K562 (cell line): ENCODE measurements around the gene CORIN. TPM values are rescaled to one million over a fixed set of nuclear protein-coding genes. Genes with fewer than 3 reads are reported as not detected.

Experiments
- ATAC-seq: fragments of 200-7000 bp; cut with Tn5 transposase; 3 replicates; pipeline ENCODE4 v1.9.1; 2020; ENCODE audit warnings: moderate library complexity
- BruUV-seq: library from RNA; stranded (reverse); fragments of 400-500 nt; replicated peaks from 2 replicates; lab custom pipeline; 2021; lab: Mats Ljungman, UMichigan
- CTCF ChIA-PET: fragments of 300-600 bp; formaldehyde crosslinking; extraction: SDS; loops from one replicate; lab custom pipeline; 2021; ENCODE audit warnings: low intra/inter-chr PET ratio; lab: Yijun Ruan, JAX
- POLR2A ChIA-PET: fragments of 300-600, 350-650 bp; sonication (Branson Sonifier 250); formaldehyde crosslinking; extraction: SDS; loops from one replicate; lab custom pipeline; 2021; ENCODE audit warnings: antibody characterized with exemption, inconsistent platforms; lab: Yijun Ruan, JAX
- DNase-seq, 4 experiments: peaks; one replicate each; pipeline versions ENCODE4 v3.0.0 to v3.0.0-alpha.2; 2011 to 2018; ENCODE audit warnings: low spot score in 3 of 4, mixed read lengths in 3 of 4; ENCODE audit errors: extremely low read depth in 1 of 4
- FAIRE-seq: peaks from 2 replicates; lab custom pipeline; 2011; peaks lifted over from hg19 to GRCh38; lab: Jason Lieb, UNC
- H2AFZ ChIP-seq: 2 replicates; pipeline ENCODE4 v1.6.0; 2011; ENCODE audit warnings: low read depth, low read length, control low read depth, inconsistent platforms
- H3K27ac ChIP-seq: fragments of 200-600 bp; 3 replicates; pipeline ENCODE4 v1.8.0; 2011; ENCODE audit warnings: low read depth, mild to moderate bottlenecking, control low read depth, inconsistent platforms, low read length, moderate library complexity, mixed read lengths; ENCODE audit errors: extremely low read depth
- H3K27me3 ChIP-seq, 2 experiments: fragments of 300-600 bp in 1 of 2; 2 replicates in 1 of 2; 3 replicates in 1 of 2; pipeline versions ENCODE4 v1.6.0 to v1.8.0; 2011; ENCODE audit warnings: inconsistent platforms in 2 of 2, low read length in 2 of 2, mild to moderate bottlenecking in 1 of 2, mixed read lengths in 1 of 2, moderate library complexity in 1 of 2; ENCODE audit not compliant: control insufficient read depth in 2 of 2, insufficient read depth in 2 of 2
- H3K36me3 ChIP-seq: fragments of 300-600 bp; 3 replicates; pipeline ENCODE4 v1.8.0; 2011; ENCODE audit warnings: mild to moderate bottlenecking, low read length, inconsistent platforms; ENCODE audit not compliant: control insufficient read depth, insufficient read depth
- H3K4me1 ChIP-seq, 2 experiments: fragments of 200-600 bp in 1 of 2; replicated peaks in 1 of 2; 2 replicates in 1 of 2; 3 replicates in 1 of 2; pipeline versions ENCODE4 v1.5.1 to v1.8.0; 2011; ENCODE audit warnings: inconsistent platforms in 2 of 2, low read length in 2 of 2, mild to moderate bottlenecking in 1 of 2, mixed read lengths in 1 of 2, moderate library complexity in 1 of 2; ENCODE audit not compliant: control insufficient read depth in 2 of 2, insufficient read depth in 2 of 2
- H3K4me2 ChIP-seq: 2 replicates; pipeline ENCODE4 v1.6.1; 2011; ENCODE audit warnings: low read length, control low read depth, inconsistent platforms, mixed read lengths; ENCODE audit not compliant: insufficient read depth
- H3K4me3 ChIP-seq: fragments of 200-600 bp; sonication (generic), shearing (Covaris generic); 2 replicates; pipeline ENCODE4 v1.5.1; 2016; ENCODE audit warnings: control low read depth, inconsistent platforms
- H3K79me2 ChIP-seq: fragments of 200-600 bp; 3 replicates; pipeline ENCODE4 v1.8.0; 2011; ENCODE audit warnings: low read length, inconsistent platforms; ENCODE audit not compliant: control insufficient read depth, insufficient read depth
- H3K9ac ChIP-seq, 2 experiments: 2 replicates each; pipeline versions ENCODE4 v1.6.0 to v1.6.1; 2011; ENCODE audit warnings: low read depth in 2 of 2, low read length in 2 of 2, control low read depth in 1 of 2, inconsistent platforms in 1 of 2, mild to moderate bottlenecking in 1 of 2, mixed read lengths in 1 of 2; ENCODE audit not compliant: insufficient read depth in 1 of 2
- H3K9me1 ChIP-seq: one replicate; pipeline ENCODE4 v1.6.0; 2011; ENCODE audit warnings: inconsistent platforms, mild to moderate bottlenecking, low read length, moderate library complexity; ENCODE audit not compliant: control insufficient read depth, insufficient read depth
- H3K9me3 ChIP-seq: replicated peaks from 2 replicates; pipeline ENCODE4 v1.5.1; 2011; ENCODE audit warnings: low read depth, low read length, inconsistent platforms; ENCODE audit not compliant: control insufficient read depth, insufficient read depth
- H4K20me1 ChIP-seq: replicated peaks from 2 replicates; pipeline ENCODE4 v1.6.1; 2011; ENCODE audit warnings: low read length, inconsistent platforms, mixed read lengths; ENCODE audit not compliant: control insufficient read depth, insufficient read depth
- ATF3 ChIP-seq, 2 experiments: fragments of 450-650 bp in 1 of 2; sonication (generic) in 1 of 2; formaldehyde crosslinking in 1 of 2; IDR thresholded peaks in 1 of 2; conservative IDR thresholded peaks in 1 of 2; 2 replicates each; pipeline versions ENCODE4 v1.6.1 to v1.8.1; 2016 to 2023; ENCODE audit warnings: mild to moderate bottlenecking in 2 of 2, moderate library complexity in 2 of 2, inconsistent platforms in 1 of 2, missing genetic modification reagents in 1 of 2
- ATF6 ChIP-seq: sonication (generic); formaldehyde crosslinking; IDR thresholded peaks from 2 replicates; pipeline ENCODE4 v1.4.0; 2020; ENCODE audit warnings: mild to moderate bottlenecking, missing genetic modification reagents
- ELF4 ChIP-seq: fragments of 450-650 bp; formaldehyde crosslinking; IDR thresholded peaks from 2 replicates; pipeline ENCODE4 v1.4.0; 2022; ENCODE audit warnings: missing genetic modification characterization
- ESRRA ChIP-seq: fragments of 450-650 bp; IDR thresholded peaks from 2 replicates; pipeline ENCODE4 v1.6.1; 2014; ENCODE audit warnings: low read depth, mild to moderate bottlenecking, moderate library complexity, borderline replicate concordance
- NR2C1 ChIP-seq, 2 experiments: fragments of 450-650 bp; IDR thresholded peaks; 2 replicates each; pipeline ENCODE4 v1.6.1; 2017; ENCODE audit warnings: mild to moderate bottlenecking in 2 of 2, antibody characterized with exemption in 1 of 2, inconsistent platforms in 1 of 2, missing compliant biosample characterization in 1 of 2, missing genetic modification characterization in 1 of 2
- RBM39 ChIP-seq: fragments of 200-400 bp; formaldehyde crosslinking; optimal IDR thresholded peaks from 2 replicates; pipeline ENCODE3; 2018; ENCODE audit warnings: low read depth, low read length
- TEAD1 ChIP-seq, 2 experiments: fragments of 450-650 bp in 1 of 2; sonication (generic) in 1 of 2; formaldehyde crosslinking; IDR thresholded peaks; 2 replicates each; pipeline versions ENCODE4 v1.4.0 to v1.8.0; 2020 to 2022; ENCODE audit warnings: mild to moderate bottlenecking in 2 of 2, missing genetic modification reagents in 1 of 2
- ZNF174 ChIP-seq: fragments of 250-450 bp; sonication (Bioruptor Pico); IDR thresholded peaks from 2 replicates; pipeline ENCODE4 v1.4.0; 2020; ENCODE audit warnings: mild to moderate bottlenecking
- ZNF277 ChIP-seq: fragments of 250-450 bp; sonication (Bioruptor Pico); IDR thresholded peaks from 2 replicates; pipeline ENCODE4 v1.8.0; 2022; ENCODE audit warnings: inconsistent platforms, mild to moderate bottlenecking, moderate library complexity, borderline replicate concordance
- ZNF280B ChIP-seq: fragments of 250-450 bp; sonication (Bioruptor Pico); IDR thresholded peaks from 2 replicates; pipeline ENCODE4 v1.5.1; 2021; ENCODE audit warnings: mild to moderate bottlenecking
- ZNF518B ChIP-seq: fragments of 250-450 bp; sonication (Bioruptor Pico); IDR thresholded peaks from 2 replicates; pipeline ENCODE4 v1.5.0; 2021; ENCODE audit warnings: mild to moderate bottlenecking, moderate library complexity
- WGBS: fragments of 100-300 bp; shearing (Covaris generic); methylation state at CpG from one replicate; pipeline ENCODE4 v1.1.6; 2016; ENCODE audit warnings: low coverage, mixed read lengths; ENCODE audit not compliant: insufficient coverage; ENCODE audit errors: missing lambda C conversion rate; 5-methylcytosine and 5-hydroxymethylcytosine counted together
- in situ Hi-C: fragments of 300-500 bp; cut with MboI; formaldehyde crosslinking; loops from 4 replicates; pipeline ENCODE4 v1.15.0; 2018; ENCODE audit warnings: inconsistent platforms, mixed read lengths
- intact Hi-C: fragments of 100-400 bp; cut with micrococcal nuclease; formaldehyde crosslinking; loops from 2 replicates; pipeline ENCODE4 v1.14.2; 2022
- polyA plus RNA-seq, 8 experiments: library from polyadenylated mRNA; depleted of rRNA in 4 of 8; stranded (reverse) in 5 of 8; unstranded in 3 of 8; fragments of >200 nt; fragmentation: Nextera tagmentation in 2 of 8; fragmentation: Illumina TruSeq in 1 of 8; extraction: Ambion mirVana in 2 of 8; extraction: Trizol in 1 of 8; gene quantifications; 2 replicates each; pipeline versions ENCODE4 v1.2.1 to v1.2.3, GENCODE V29; 2011 to 2014; ENCODE audit warnings: inconsistent platforms in 1 of 8, missing spikeins in 1 of 8
- total RNA-seq, 7 experiments: library from RNA; depleted of rRNA in 6 of 7; stranded (reverse); fragments of >200 nt in 6 of 7; fragmentation: Illumina TruSeq in 2 of 7; extraction: Trizol in 2 of 7; gene quantifications; 2 replicates each; pipeline versions ENCODE4 v1.2.1 to v1.2.3, GENCODE V29; 2011 to 2021; ENCODE audit warnings: low replicate concordance in 1 of 7

CORIN gene
- total and polyA plus RNA-seq, 9 of the 15 experiments (the other 6 are each of a cell fraction or from before 2014, with no cell fraction given) = 0.04 to 0.31 (median 0.08) TPM; not detected in 4

- Histone ChIP-seq H3K4me2 (no peak overlapping the region), H3K4me3 (no peak overlapping the region), H4K20me1 (no peaks in the 10 kb centered on the region), H3K27ac (no peak overlapping the region), H3K9me3 (no peaks in the 10 kb centered on the region), H3K79me2 (no peaks in the 10 kb centered on the region), H3K36me3 (no peaks in the 10 kb centered on the region), H3K9me1 (no peaks in the 10 kb centered on the region), H2AFZ (no peak overlapping the region), H3K9ac (no peak overlapping the region), H3K27me3 (no peaks in the 10 kb centered on the region), H3K4me1 (no peaks in the 10 kb centered on the region)
- ATAC-seq (no peak), DNase-seq (no peak), FAIRE-seq (no peak)
- ChIA-PET POLR2A (no interaction called here), CTCF (no interaction called here)
- BruUV-seq = no TSS peak
- WGBS = 0% methylated on average over 2 of the region's 2 CpGs
- intact Hi-C loops = no loop called here
- in situ Hi-C loops = no loop called here
- no peak for TF ChIP-seq ESRRA
- TF ChIP-seq ZNF277 (CRISPR knock-in tag) = no peak
- no peak for TF ChIP-seq NR2C1 (IDR thresholded peaks at IDR 0.05)
- no peak for TF ChIP-seq NR2C1 (tag; IDR thresholded peaks at IDR 0.05)
- TF ChIP-seq ZNF280B (CRISPR knock-in tag) = no peak
- no peak for TF ChIP-seq ZNF518B (CRISPR knock-in tag)
- no peak for TF ChIP-seq ZNF174 (CRISPR knock-in tag)
- no peak for TF ChIP-seq ELF4
- no peak for TF ChIP-seq ATF6 (CRISPR knock-in tag)
- no peak for TF ChIP-seq TEAD1 (CRISPR knock-in tag; IDR thresholded peaks at IDR 0.05)
- no peak for TF ChIP-seq RBM39
- TF ChIP-seq ATF3 (IDR thresholded peaks at IDR 0.05) = no peak
- TF ChIP-seq ATF3 (CRISPR knock-in tag; conservative IDR thresholded peaks at IDR 0.05) = no peak
Observed at GRCh38 chr4:47750788-47751187, 87.1 kb downstream of the CORIN start.
